ENCODE results near the gene SQSTM1. TPM values are rescaled to one million over a fixed set of nuclear protein-coding genes. Genes with fewer than 3 reads are reported as not detected.

The SQSTM1 gene
- polyA plus RNA-seq, 2 of the 4 experiments (the other 2 are of a cell fraction): 362 to 625 TPM

DNA sequence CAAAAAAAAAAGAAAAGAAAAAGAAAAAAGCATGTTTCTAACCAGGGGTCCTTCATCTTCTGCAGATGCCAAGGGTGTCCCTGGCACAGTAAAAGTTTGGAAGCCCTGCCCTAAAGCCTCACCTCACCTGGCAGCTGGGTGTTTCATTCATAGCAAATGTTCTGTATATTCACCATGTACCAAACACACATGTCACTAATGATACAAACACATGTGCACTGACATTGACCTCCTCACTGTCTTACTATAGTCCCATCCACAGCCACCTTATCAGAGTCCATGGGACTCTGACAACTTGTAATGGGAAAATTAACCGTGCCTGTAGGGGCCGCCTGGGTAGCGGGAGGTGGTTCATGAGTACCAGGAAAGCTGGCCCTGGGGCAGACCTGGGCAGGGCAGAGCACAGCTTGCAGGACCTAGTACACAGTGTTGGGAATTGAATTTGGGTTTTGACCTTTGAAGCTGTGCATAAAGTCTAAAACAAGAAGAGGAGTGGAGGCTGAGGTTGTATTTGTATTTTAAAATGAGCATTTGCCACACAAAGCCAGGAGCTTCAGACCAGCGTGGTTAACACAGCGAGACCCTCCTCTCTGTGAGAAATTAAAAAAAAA lies 7.6 kb upstream of the SQSTM1 start (continued):
- no peak for TF ChIP-seq USF2 (IDR thresholded peaks at IDR 0.05)
- no peak for TF ChIP-seq MYC (IDR thresholded peaks at IDR 0.05; ENCODE audit: borderline replicate concordance, low read length)
- no peak for TF ChIP-seq HDAC2 (IDR thresholded peaks at IDR 0.05)
- no peak for TF ChIP-seq NFE2L2 (conservative IDR thresholded peaks at IDR 0.05; ENCODE audit: low read length)
- no peak for TF ChIP-seq ATOH8 (CRISPR knock-in tag; IDR thresholded peaks at IDR 0.05; ENCODE audit: low read depth)
- TF ChIP-seq REST (IDR thresholded peaks at IDR 0.05): no peak

DNA sequence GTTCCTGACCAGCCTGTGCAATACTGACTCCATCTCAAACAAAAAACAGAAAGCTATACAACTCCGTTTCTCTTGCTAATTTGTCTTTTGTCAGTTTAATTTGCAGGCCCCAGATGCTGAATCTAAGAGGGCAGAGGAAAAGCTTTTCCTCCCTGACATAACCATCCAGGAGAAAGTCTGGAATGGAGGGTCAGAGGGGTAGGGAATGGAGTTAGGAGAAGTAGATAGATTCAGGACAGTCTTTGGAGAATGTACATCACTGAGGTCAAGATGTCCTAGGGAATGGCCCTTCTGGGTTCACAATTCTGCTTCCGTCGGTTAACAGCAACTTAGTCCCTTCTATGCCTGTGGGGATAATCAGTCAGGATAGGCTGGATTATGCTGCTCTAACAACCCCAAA lies 6.6 kb upstream of the SQSTM1 start:
- Histone ChIP-seq H3K9me3 (no peaks in the 10 kb centered on the region), H3K4me3 (no peak overlapping the region), H3K4me1 (peaks cover 16% of the 10 kb centered on the region), H3K27ac (0 out of 6 replicates have a peak overlapping the region, but pooled peaks of 1 of the 2 experiments have one; percentile 3), H3K4me2 (no peak overlapping the region)
- ChIA-PET POLR2A (interaction anchor here (0.7 kb wide), 1 partner anchor 11 kb away, joined by 3 read pairs; no protein-coding TSS in a partner anchor), CTCF (interaction anchor here (0.8 to 4.4 kb wide), 8 partner anchors 11 to 191 kb away, joined by 3 to 32 read pairs (median 4); partner anchors contain the start of gene HNRNPH1)
- ATAC-seq: no peak
- no peak for TF ChIP-seq GATA3 (IDR thresholded peaks at IDR 0.05; ENCODE audit: borderline replicate concordance)
- TF ChIP-seq, protein P1, sequence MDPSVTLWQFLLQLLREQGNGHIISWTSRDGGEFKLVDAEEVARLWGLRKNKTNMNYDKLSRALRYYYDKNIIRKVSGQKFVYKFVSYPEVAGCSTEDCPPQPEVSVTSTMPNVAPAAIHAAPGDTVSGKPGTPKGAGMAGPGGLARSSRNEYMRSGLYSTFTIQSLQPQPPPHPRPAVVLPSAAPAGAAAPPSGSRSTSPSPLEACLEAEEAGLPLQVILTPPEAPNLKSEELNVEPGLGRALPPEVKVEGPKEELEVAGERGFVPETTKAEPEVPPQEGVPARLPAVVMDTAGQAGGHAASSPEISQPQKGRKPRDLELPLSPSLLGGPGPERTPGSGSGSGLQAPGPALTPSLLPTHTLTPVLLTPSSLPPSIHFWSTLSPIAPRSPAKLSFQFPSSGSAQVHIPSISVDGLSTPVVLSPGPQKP (IDR thresholded peaks at IDR 0.05; ENCODE audit: low read depth, low read length): no peak
- TF ChIP-seq RCOR1 (IDR thresholded peaks at IDR 0.05; ENCODE audit: low read depth, low read length): no peak
- TF ChIP-seq KDM1A (IDR thresholded peaks at IDR 0.05; ENCODE audit: low read depth): no peak
- TF ChIP-seq HOXA7 (CRISPR knock-in tag; IDR thresholded peaks at IDR 0.05): no peak
- no peak for TF ChIP-seq CBX8 (IDR thresholded peaks at IDR 0.05)
- no peak for TF ChIP-seq ZSCAN20 (CRISPR knock-in tag; IDR thresholded peaks at IDR 0.05)
- no peak for TF ChIP-seq RFX5 (IDR thresholded peaks at IDR 0.05)
- no peak for TF ChIP-seq E2F6 (IDR thresholded peaks at IDR 0.05; ENCODE audit: borderline replicate concordance, low read depth)
- TF ChIP-seq NPAS2 (CRISPR knock-in tag; IDR thresholded peaks at IDR 0.05; ENCODE audit: borderline replicate concordance): no peak
- no peak for TF ChIP-seq CBX2 (IDR thresholded peaks at IDR 0.05; ENCODE audit: borderline replicate concordance, low read depth)
- no peak for TF ChIP-seq POLR2AphosphoS2 (conservative IDR thresholded peaks at IDR 0.05; ENCODE audit: low read length)
- TF ChIP-seq ZFP36 (IDR thresholded peaks at IDR 0.05; ENCODE audit: borderline replicate concordance, partially characterized antibody): no peak
- no peak for TF ChIP-seq EHMT2 (IDR thresholded peaks at IDR 0.05; ENCODE audit: low read depth)
- DNase-seq (ENCODE audit: low read depth in 1 of 2, low spot score in 1 of 2): no peak
- FAIRE-seq: no peak
- 89% methylated on average over 3 of the region's 3 CpGs for WGBS (ENCODE audit: missing lambda C conversion rate)
